Measurements from ENCODE around the gene FBXO48. TPM values are rescaled to one million over a fixed set of nuclear protein-coding genes. Genes with fewer than 3 reads are reported as not detected.

The FBXO48 gene
- total and polyA plus RNA-seq, 12 donors = 0.27 to 1.2 (median 0.86) TPM

- intact Hi-C loops (cut with DNase I) = loop anchor here in 7 of 10 donors (2.0 to 10.0 kb wide), 7 partner anchors 128 to 461 kb away; no protein-coding TSS in a partner anchor
- peak; percentile 6 to 50 (median 37) for ATAC-seq
- Histone ChIP-seq H3K27ac (peak overlapping the region; percentile 2 to 94 (median 84)), H3K36me3 (no peaks in the 10 kb centered on the region), H3K27me3 (no peaks in the 10 kb centered on the region), H3K4me3 (peak overlapping the region; percentile 59 to 95 (median 78)), H3K4me1 (peaks cover 0 to 34% (median 17%) of the 10 kb centered on the region in 9 donors), H3K9me3 (no peaks in the 10 kb centered on the region)
- TF ChIP-seq, protein P1, sequence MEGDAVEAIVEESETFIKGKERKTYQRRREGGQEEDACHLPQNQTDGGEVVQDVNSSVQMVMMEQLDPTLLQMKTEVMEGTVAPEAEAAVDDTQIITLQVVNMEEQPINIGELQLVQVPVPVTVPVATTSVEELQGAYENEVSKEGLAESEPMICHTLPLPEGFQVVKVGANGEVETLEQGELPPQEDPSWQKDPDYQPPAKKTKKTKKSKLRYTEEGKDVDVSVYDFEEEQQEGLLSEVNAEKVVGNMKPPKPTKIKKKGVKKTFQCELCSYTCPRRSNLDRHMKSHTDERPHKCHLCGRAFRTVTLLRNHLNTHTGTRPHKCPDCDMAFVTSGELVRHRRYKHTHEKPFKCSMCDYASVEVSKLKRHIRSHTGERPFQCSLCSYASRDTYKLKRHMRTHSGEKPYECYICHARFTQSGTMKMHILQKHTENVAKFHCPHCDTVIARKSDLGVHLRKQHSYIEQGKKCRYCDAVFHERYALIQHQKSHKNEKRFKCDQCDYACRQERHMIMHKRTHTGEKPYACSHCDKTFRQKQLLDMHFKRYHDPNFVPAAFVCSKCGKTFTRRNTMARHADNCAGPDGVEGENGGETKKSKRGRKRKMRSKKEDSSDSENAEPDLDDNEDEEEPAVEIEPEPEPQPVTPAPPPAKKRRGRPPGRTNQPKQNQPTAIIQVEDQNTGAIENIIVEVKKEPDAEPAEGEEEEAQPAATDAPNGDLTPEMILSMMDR (IDR thresholded peaks at IDR 0.05) = peak in 1 of 9 donors; percentile 0
- 0 to 1% methylated on average over 18 of the region's 18 CpGs for WGBS, 2 donors
- DNase-seq = no peak
Measured at GRCh38 chr2:68466778-68467076, 367 bp downstream of the FBXO48 start.

DNA sequence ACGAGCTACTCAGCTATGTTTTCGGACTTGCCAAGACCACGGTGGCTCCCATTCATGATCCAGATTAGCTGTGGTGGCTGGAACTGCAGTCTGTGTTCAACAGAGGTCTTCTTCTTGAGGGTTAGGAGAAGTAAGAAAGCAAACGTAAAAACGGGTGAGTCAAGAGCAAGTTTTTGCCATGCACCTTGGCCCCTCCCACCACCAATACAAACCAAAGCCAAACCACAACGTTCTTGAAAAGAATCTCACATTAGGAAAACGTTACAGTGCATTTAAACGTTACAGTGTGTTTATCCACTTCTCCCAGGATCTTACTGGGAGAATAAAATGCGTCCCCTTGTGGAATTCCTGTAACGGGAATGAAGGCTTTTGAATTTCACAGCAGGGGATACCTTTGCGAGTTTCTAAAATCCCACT, 725 bp downstream of the FBXO48 start:
- no peak for ATAC-seq
- Histone ChIP-seq H3K9me3 (no peaks in the 10 kb centered on the region), H3K27me3 (no peaks in the 10 kb centered on the region), H3K4me1 (peaks cover 0 to 34% (median 17%) of the 10 kb centered on the region in 9 donors), H3K27ac (peak overlapping the region; percentile 2 to 94 (median 84)), H3K4me3 (peak overlapping the region; percentile 59 to 95 (median 78)), H3K36me3 (no peaks in the 10 kb centered on the region)
- DNase-seq = no peak
- intact Hi-C loops (cut with DNase I) = loop anchor here in 7 of 10 donors (2.0 to 10.0 kb wide), 7 partner anchors 128 to 461 kb away; no protein-coding TSS in a partner anchor
- 9 to 10% methylated on average over 11 of the region's 11 CpGs for WGBS, 2 donors
- TF ChIP-seq, protein P1 (IDR thresholded peaks at IDR 0.05) = peak in 3 of 9 donors; percentile 19 to 28 (median 21)

GRCh38 chr2:68465081-68465916, 1.8 kb downstream of the FBXO48 start:
- H3K4me1 ChIP-seq = peaks cover 0 to 34% (median 17%) of the 10 kb centered on the region in 9 donors
- WGBS, 2 donors = 95 to 98% methylated on average over 7 of the region's 7 CpGs
- no peak for DNase-seq
- no peaks in the 10 kb centered on the region for H3K36me3 ChIP-seq
- H3K4me3 ChIP-seq = no peak overlapping the region
- ATAC-seq = no peak
- intact Hi-C loops (cut with DNase I) = loop anchor here in 7 of 10 donors (5.0 to 10.0 kb wide), 6 partner anchors 130 to 462 kb away; no protein-coding TSS in a partner anchor
- H3K27me3 ChIP-seq = no peaks in the 10 kb centered on the region
- no peaks in the 10 kb centered on the region for H3K9me3 ChIP-seq
- H3K27ac ChIP-seq = no peak overlapping the region
- TF ChIP-seq, protein P1 (IDR thresholded peaks at IDR 0.05) = no peak

DNA sequence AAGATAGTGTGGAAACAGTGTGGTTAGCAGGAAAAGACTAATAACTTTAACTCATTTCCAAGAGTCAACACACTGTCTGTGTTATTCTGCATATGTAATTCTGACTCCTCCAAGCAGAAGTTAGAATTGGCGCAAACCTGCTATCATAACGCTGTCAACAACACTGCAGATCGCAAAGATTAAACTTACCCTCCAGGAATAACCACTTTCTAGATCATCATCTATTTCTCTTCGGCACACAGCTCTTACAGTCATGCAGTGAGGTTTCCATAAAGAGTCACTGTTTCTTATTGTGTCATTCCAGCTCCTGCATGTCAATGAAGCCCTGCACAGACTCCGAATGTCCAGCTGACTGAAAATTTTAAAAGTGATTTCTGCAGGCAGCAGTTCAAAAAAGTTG, 2.4 kb downstream of the FBXO48 start:
- WGBS, 2 donors = 93 to 97% methylated on average over 5 of the region's 5 CpGs
- TF ChIP-seq, protein P1 (IDR thresholded peaks at IDR 0.05) = no peak
- Histone ChIP-seq H3K27me3 (no peaks in the 10 kb centered on the region), H3K4me1 (peaks cover 0 to 34% (median 17%) of the 10 kb centered on the region in 9 donors), H3K36me3 (no peaks in the 10 kb centered on the region), H3K9me3 (no peaks in the 10 kb centered on the region), H3K4me3 (no peak overlapping the region), H3K27ac (no peak overlapping the region)
- DNase-seq = no peak
- ATAC-seq = no peak
- intact Hi-C loops (cut with DNase I) = loop anchor here in 7 of 10 donors (5.0 to 10.0 kb wide), 6 partner anchors 130 to 463 kb away; no protein-coding TSS in a partner anchor
